Limb (tissue), 2 donors: ENCODE results near the gene ACAP3.

Experiments
- DNase-seq, 2 donors: peaks; one replicate each; pipeline ENCODE4 v3.0.0-alpha.2; 2016; ENCODE audit errors: extremely low spot score in 2 of 2

Gene ACAP3

GRCh38 chr1:1345384-1345783 is 37.7 kb upstream of the ACAP3 start:
- no peak for DNase-seq

- no peak for DNase-seq
Observed at GRCh38 chr1:1344655-1345361, 37.1 kb upstream of the ACAP3 start.

GRCh38 chr1:1343811-1344421 is 36.2 kb upstream of the ACAP3 start:
- DNase-seq = no peak

- no peak for DNase-seq
Observed at GRCh38 chr1:1342584-1343115, 34.9 kb upstream of the ACAP3 start.

GRCh38 chr1:1342061-1342562 is 34.4 kb upstream of the ACAP3 start:
- DNase-seq = no peak

- DNase-seq = no peak
Observed at GRCh38 chr1:1341549-1342021, 33.9 kb upstream of the ACAP3 start.

- DNase-seq = no peak
Observed at GRCh38 chr1:1340791-1341548, 33.2 kb upstream of the ACAP3 start.

GRCh38 chr1:1340185-1340584 is 32.5 kb upstream of the ACAP3 start:
- no peak for DNase-seq

- no peak for DNase-seq
Observed at GRCh38 chr1:1338278-1338677, 30.5 kb upstream of the ACAP3 start.

- DNase-seq = no peak
Observed at GRCh38 chr1:1337793-1338147, 30.0 kb upstream of the ACAP3 start.

- DNase-seq = no peak
Observed at GRCh38 chr1:1336931-1337792, 29.4 kb upstream of the ACAP3 start.

GRCh38 chr1:1336446-1336845 is 28.7 kb upstream of the ACAP3 start:
- no peak for DNase-seq

- no peak for DNase-seq
Observed at GRCh38 chr1:1335792-1336248, 28.1 kb upstream of the ACAP3 start.

- no peak for DNase-seq
Observed at GRCh38 chr1:1335283-1335682, 27.6 kb upstream of the ACAP3 start.

GRCh38 chr1:1334835-1335234 is 27.1 kb upstream of the ACAP3 start:
- no peak for DNase-seq

- DNase-seq = no peak
Observed at GRCh38 chr1:1333551-1334241, 26.0 kb upstream of the ACAP3 start.

GRCh38 chr1:1332774-1333480 is 25.2 kb upstream of the ACAP3 start:
- no peak for DNase-seq

- DNase-seq = no peak
Observed at GRCh38 chr1:1332031-1332755, 24.5 kb upstream of the ACAP3 start.
